HG02759 (cell line): ENCODE measurements around the gene UBXN1.

Source experiments
- ATAC-seq: cut with Tn5 transposase; IDR thresholded peaks from one replicate; pipeline ENCODE4 v1.9.1; 2021; ENCODE audit warnings: mild to moderate bottlenecking, moderate library complexity; ENCODE audit not compliant: unreplicated experiment

Gene UBXN1

DNA sequence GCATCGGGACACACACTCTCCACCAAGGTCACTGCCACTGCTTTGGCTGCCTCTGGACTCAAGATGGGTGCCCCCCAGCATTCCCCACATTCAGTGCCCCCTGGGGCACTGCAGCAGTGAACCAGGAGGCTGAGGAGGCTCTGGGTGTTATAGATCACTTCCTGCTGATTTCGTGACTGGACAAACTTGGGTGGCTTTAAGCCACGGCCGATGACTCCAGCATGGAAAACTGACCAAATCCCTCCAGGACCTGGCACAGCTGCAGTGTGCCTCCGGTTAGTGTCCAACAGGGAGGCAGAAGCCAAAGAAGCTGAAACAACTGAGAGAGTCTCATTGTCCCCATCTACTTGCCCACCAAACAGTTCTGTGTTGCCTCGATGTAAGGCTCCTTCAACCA lies 31.3 kb downstream of the UBXN1 start:
- no peak for ATAC-seq

DNA sequence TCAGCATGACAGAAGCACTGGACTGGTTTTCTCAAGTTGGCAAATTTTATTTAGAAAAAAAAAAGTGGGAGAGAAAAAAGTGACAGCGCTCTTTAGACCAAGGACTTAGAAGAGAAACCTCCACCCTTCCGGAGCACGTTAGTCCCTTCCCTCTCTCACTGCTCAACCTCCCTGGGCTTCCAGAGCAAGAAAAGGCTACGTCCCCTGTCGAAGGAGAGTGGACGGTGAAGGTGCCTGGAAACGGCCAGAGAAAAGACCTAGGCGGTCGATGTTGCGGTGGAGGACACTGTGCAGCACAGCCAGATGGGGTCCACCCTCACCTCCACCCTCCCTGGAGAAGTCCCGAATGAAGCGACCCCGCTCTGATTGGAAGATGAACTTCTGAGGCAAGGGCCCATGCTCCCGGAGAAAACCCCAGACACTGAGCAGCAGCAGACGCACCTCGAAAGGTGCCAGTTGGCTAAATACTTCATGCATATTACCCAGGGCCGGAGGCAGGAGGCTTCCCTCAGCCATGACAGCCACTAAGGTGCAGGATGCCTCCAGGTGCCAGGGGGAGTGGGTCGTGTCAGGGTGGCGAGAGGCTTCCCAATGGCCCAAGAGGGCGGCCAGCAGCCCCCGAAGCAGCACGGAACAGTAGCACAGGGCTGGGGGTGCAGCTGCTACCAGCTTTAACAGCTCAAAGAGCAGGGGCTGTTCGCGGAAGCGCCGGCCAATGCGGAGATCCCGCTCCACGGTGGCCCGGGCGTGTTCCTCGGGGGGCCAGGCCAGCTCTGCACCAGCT lies 31.9 kb downstream of the UBXN1 start:
- ATAC-seq: no peak

DNA sequence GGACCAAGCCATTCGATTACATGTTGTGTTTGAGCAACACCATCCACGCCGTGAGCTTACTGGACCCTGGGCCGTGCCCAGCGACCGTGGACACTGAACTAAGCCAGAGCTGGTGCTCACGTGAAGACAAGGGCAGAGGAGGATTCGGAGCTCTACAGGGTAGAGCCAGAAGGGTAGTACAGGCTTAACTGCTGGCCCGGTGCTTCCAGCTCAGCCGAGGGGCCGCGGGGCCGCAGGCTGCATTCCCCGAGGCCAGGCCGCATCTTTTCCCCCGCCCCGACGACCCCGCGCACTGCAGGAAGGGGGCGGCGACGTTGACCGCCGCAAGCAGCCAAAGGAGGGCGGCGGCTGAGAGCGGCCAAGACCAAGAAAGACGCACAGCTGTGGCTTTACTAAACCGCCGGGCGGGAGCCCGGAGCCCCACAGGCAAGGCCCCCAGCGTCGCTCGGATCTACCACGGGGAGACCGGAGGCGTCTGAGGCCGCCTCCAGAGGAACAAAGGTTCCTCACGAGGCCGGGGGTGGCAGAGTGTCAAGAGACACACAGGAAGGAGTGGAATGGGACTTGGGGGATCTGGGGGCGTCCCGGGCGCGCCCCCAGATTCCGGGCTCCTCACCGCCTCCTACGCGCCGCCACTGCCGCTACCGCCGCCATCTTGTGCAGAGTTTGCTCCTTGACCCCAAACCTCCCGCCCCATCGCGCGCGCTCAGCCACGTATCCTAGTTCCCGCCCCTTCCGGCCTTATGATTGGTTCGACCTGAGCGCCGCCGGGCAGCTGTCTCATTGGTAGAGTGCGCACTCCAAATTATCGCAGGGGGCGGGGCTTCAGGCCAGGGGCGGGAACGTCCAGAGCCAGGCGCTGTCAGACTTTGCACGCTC lies 32.7 kb downstream of the UBXN1 start, which contains the start of gene GANAB:
TSS of gene GANAB (minus strand) at position 668 of the 879 bp plus-strand sequence. CDS start at position 654, 14 bp downstream.
- ATAC-seq: peak; percentile 94

DNA sequence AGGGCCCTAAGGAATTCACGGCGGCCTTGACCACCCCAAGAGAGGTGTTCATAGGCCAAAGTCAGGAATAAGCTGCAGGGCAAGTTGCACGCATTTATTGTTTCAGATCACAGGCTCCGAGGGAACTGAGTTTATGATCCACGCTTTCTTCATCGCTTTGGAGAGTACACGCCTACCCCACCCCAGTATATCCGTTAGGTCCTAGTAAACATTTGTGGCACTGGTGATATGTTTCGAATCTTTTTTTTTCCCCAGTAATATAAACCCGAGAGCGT lies 33.3 kb downstream of the UBXN1 start:
- ATAC-seq: peak; percentile 4

DNA sequence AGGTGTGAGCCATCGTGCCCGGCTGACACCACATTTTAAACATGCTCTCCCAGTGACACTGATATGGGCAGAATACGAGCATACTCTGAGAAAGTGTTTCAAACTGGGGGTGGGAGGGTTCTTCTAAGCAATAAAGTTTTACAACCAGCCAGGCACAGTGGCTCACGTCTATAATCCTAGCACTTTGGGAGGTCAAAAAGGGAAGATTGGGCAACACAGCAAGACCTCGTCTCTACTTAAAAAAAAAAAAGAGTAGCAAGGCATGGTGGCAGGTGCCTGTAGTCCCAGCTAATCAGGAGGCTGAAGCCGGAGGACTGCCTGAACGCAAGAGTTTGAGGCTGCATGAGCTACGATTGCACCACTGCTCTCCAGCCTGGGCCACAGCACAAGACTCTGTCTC lies 34.7 kb downstream of the UBXN1 start:
- no peak for ATAC-seq

DNA sequence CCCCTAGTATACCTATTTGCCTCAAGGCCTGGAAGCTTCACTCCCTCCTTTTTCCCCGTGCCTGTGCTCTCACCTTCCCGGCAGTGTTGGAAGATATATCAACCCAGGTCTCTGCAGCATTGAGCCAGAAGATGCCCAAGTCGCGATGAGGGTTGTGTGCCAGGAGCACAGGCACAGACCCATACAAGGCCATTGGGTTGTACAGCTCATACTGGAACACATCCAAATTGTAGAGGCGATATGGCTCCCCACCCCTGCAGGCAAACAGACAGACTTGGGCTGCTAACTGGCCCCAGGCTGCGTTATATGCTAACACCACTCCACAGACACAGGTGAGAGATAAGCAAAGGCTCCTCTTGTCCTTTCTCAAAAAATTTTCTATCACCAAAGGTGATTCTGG lies 46.4 kb downstream of the UBXN1 start:
- no peak for ATAC-seq

DNA sequence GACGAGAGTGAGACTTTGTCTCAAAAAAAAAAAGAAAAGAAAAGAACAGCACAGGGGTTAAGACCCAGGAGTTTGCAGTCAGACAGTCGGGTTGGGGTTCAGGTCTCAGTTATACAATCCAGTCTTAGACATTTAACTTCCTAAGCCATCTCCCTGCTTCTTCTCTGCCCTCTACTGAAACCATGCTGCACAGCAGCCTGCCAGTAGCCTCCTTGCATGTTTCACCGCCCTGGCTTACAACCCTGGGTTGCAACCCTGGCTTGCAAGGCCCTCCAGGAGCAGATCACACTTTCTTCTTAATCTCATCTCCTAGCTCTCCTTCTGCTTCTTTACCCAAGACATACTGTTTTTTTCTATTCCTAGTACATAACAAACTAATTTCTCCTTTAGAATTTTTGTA lies 51.2 kb downstream of the UBXN1 start:
- no peak for ATAC-seq
